Renal cortex interstitium (tissue), 11 donors: Measurements from ENCODE around the gene ZNF652. TPM values are rescaled to one million over a fixed set of nuclear protein-coding genes. Genes with fewer than 3 reads are reported as not detected.
"Not testable (repeated sequence)": the region's sequence is repeated elsewhere in the genome, so short reads cannot be mapped to it uniquely, and the experiment has no call there.

ENCODE experiments used
- DNase-seq, 11 donors: peaks; one replicate each; pipeline ENCODE4 v3.0.0-alpha.2; 2013; ENCODE audit warnings: low read depth in 9 of 11, low spot score in 4 of 11; ENCODE audit errors: extremely low read depth in 1 of 11
- polyA plus RNA-seq, 3 donors: library from polyadenylated mRNA; unstranded; fragments of 120-200 nt; gene quantifications; one replicate each; pipeline ENCODE4 v1.2.1, GENCODE V29; 2013; ENCODE audit not compliant: insufficient read length in 3 of 3

ZNF652 gene
- polyA plus RNA-seq, 3 donors: 26.2 to 30.4 (median 29.3) TPM

- not testable (repeated sequence) for DNase-seq
Measured at GRCh38 chr17:49389514-49390347, 27.7 kb upstream of the ZNF652 start.

- DNase-seq: no peak
Measured at GRCh38 chr17:49388692-49389513, 26.9 kb upstream of the ZNF652 start.

- DNase-seq: no peak
Measured at GRCh38 chr17:49388290-49388640, 26.2 kb upstream of the ZNF652 start.

GRCh38 chr17:49387498-49388289 lies 25.6 kb upstream of the ZNF652 start:
- no peak for DNase-seq

GRCh38 chr17:49386373-49386772 lies 24.3 kb upstream of the ZNF652 start:
- no peak for DNase-seq

- DNase-seq: no peak
Measured at GRCh38 chr17:49384951-49385350, 22.9 kb upstream of the ZNF652 start.

GRCh38 chr17:49383060-49383459 lies 21.0 kb upstream of the ZNF652 start:
- DNase-seq: no peak

GRCh38 chr17:49382556-49382955 lies 20.5 kb upstream of the ZNF652 start:
- DNase-seq: no peak

- no peak for DNase-seq
Measured at GRCh38 chr17:49381793-49382192, 19.7 kb upstream of the ZNF652 start.

- no peak for DNase-seq
Measured at GRCh38 chr17:49381033-49381432, 19.0 kb upstream of the ZNF652 start.

- no peak for DNase-seq
Measured at GRCh38 chr17:49379926-49380325, 17.9 kb upstream of the ZNF652 start.

- no peak for DNase-seq
Measured at GRCh38 chr17:49378311-49378710, 16.3 kb upstream of the ZNF652 start.

GRCh38 chr17:49375544-49375943 lies 13.5 kb upstream of the ZNF652 start:
- DNase-seq: no peak

- no peak for DNase-seq
Measured at GRCh38 chr17:49373115-49373514, 11.1 kb upstream of the ZNF652 start.

- DNase-seq: no peak
Measured at GRCh38 chr17:49372425-49372824, 10.4 kb upstream of the ZNF652 start.

- no peak for DNase-seq
Measured at GRCh38 chr17:49370971-49371834, 9.2 kb upstream of the ZNF652 start.

GRCh38 chr17:49369760-49370159 lies 7.7 kb upstream of the ZNF652 start:
- no peak for DNase-seq

GRCh38 chr17:49369089-49369488 lies 7.0 kb upstream of the ZNF652 start:
- DNase-seq: no peak

- no peak for DNase-seq
Measured at GRCh38 chr17:49365667-49366066, 3.6 kb upstream of the ZNF652 start.
